HepG2 (cell line): Measurements from ENCODE around the gene CIBAR2. TPM values are rescaled to one million over a fixed set of nuclear protein-coding genes. Genes with fewer than 3 reads are reported as not detected.

Experiments used
- GATAD2A ChIP-seq: IDR thresholded peaks from 2 replicates; pipeline ENCODE4 v1.6.1; 2016
- GTF2F1 ChIP-seq: fragments of 150-350 bp; IDR thresholded peaks from 2 replicates; pipeline ENCODE4 v1.6.1; 2014; ENCODE audit warnings: low read length
- HCFC1 ChIP-seq: fragments of 150-350 bp; IDR thresholded peaks from 2 replicates; pipeline ENCODE4 v1.6.1; 2014; ENCODE audit warnings: low read depth, low read length
- MIER2 ChIP-seq: IDR thresholded peaks from 2 replicates; pipeline ENCODE4 v1.6.1; 2016; ENCODE audit warnings: missing biosample characterization, missing genetic modification reagents
- NR1H2 ChIP-seq: sonication (generic); formaldehyde crosslinking; IDR thresholded peaks from 2 replicates; pipeline ENCODE4 v1.8.1; 2022; ENCODE audit warnings: low read depth, missing genetic modification reagents, borderline replicate concordance
- TBL1XR1 ChIP-seq: fragments of 150-350 bp; IDR thresholded peaks from 2 replicates; pipeline ENCODE4 v1.6.1; 2014; ENCODE audit warnings: borderline replicate concordance, low read length; ENCODE audit not compliant: partially characterized antibody
- polyA plus RNA-seq, 8 experiments: library from polyadenylated mRNA; depleted of rRNA in 3 of 8; stranded (reverse) in 7 of 8; unstranded in 1 of 8; fragments of >200 nt; fragmentation: Illumina TruSeq in 4 of 8; extraction: Trizol in 4 of 8; gene quantifications; 2 replicates each; pipeline versions ENCODE4 v1.2.1 to v1.2.3, GENCODE V29; 2011 to 2016; ENCODE audit warnings: low read depth in 4 of 8, missing spikeins in 1 of 8, mixed read lengths in 1 of 8; ENCODE audit not compliant: insufficient read depth in 1 of 8
- total RNA-seq, 5 experiments: library from RNA; depleted of rRNA; stranded (reverse); fragments of >200 nt; fragmentation: Illumina TruSeq; extraction: Trizol; gene quantifications; 2 replicates each; pipeline ENCODE4 v1.2.3, GENCODE V29; 2016; ENCODE audit warnings: low read depth in 1 of 5
- TF ChIP-seq, protein P1 (sequence below): sonication (generic); formaldehyde crosslinking; IDR thresholded peaks from 2 replicates; pipeline ENCODE4 v1.4.0; 2020; ENCODE audit warnings: missing genetic modification reagents
- TF ChIP-seq, protein P2 (sequence below): sonication (generic); formaldehyde crosslinking; IDR thresholded peaks from 2 replicates; pipeline ENCODE4 v1.4.0; 2020; ENCODE audit warnings: mild to moderate bottlenecking, missing genetic modification reagents
- TF ChIP-seq, protein P3 (sequence below): sonication (generic); formaldehyde crosslinking; IDR thresholded peaks from 2 replicates; pipeline ENCODE4 v1.4.0; 2020; ENCODE audit warnings: missing genetic modification reagents, borderline replicate concordance

CIBAR2 gene
- total and polyA plus RNA-seq, 2 of the 13 experiments (the other 11 are each of a cell fraction or from before 2014, with no cell fraction given) = not detected

DNA sequence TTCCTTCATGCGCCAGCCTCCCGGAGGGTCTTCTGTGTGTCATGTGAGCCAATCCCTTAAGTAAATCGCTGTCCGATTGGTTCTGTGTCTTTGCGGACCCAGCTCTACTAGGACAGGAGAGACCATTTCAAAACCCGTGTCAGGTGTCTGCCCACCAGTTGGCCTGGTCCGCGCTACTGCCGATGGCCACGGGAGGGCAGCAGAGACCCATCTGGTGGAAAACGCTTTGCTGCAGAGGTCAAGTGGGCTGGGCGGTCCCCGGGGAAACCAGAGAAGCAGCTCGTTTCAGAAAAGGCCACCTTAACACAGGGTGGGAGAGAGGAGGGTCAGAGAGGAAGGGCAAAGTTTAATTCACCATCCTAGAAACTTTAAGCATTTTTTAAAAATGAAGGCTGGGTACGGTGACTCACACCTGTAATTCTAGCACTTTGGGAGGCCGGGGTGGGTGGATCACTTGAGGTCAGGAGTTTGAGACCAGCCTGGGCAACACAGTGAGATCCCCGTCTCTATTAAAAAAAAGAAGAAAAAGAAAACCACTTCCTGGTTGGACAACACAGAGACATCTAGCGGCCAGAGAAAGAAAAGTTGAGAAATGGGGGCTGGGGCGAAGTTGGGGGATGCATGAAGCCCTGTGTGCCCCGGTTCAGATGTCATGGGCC is 2.8 kb upstream of the CIBAR2 start (continued):
- TF ChIP-seq, protein P1, sequence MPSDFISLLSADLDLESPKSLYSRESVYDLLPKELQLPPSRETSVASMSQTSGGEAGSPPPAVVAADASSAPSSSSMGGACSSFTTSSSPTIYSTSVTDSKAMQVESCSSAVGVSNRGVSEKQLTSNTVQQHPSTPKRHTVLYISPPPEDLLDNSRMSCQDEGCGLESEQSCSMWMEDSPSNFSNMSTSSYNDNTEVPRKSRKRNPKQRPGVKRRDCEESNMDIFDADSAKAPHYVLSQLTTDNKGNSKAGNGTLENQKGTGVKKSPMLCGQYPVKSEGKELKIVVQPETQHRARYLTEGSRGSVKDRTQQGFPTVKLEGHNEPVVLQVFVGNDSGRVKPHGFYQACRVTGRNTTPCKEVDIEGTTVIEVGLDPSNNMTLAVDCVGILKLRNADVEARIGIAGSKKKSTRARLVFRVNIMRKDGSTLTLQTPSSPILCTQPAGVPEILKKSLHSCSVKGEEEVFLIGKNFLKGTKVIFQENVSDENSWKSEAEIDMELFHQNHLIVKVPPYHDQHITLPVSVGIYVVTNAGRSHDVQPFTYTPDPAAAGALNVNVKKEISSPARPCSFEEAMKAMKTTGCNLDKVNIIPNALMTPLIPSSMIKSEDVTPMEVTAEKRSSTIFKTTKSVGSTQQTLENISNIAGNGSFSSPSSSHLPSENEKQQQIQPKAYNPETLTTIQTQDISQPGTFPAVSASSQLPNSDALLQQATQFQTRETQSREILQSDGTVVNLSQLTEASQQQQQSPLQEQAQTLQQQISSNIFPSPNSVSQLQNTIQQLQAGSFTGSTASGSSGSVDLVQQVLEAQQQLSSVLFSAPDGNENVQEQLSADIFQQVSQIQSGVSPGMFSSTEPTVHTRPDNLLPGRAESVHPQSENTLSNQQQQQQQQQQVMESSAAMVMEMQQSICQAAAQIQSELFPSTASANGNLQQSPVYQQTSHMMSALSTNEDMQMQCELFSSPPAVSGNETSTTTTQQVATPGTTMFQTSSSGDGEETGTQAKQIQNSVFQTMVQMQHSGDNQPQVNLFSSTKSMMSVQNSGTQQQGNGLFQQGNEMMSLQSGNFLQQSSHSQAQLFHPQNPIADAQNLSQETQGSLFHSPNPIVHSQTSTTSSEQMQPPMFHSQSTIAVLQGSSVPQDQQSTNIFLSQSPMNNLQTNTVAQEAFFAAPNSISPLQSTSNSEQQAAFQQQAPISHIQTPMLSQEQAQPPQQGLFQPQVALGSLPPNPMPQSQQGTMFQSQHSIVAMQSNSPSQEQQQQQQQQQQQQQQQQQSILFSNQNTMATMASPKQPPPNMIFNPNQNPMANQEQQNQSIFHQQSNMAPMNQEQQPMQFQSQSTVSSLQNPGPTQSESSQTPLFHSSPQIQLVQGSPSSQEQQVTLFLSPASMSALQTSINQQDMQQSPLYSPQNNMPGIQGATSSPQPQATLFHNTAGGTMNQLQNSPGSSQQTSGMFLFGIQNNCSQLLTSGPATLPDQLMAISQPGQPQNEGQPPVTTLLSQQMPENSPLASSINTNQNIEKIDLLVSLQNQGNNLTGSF (CRISPR knock-in tag) = no peak
- TF ChIP-seq GATAD2A (CRISPR knock-in tag) (peak; percentile 70), TBL1XR1 (no peak), NR1H2 (0 out of 2 replicates have a peak, but pooled peaks have one; percentile 53), MIER2 (CRISPR knock-in tag) (peak; percentile 74), HCFC1 (no peak), GTF2F1 (no peak)
- TF ChIP-seq, protein P2, sequence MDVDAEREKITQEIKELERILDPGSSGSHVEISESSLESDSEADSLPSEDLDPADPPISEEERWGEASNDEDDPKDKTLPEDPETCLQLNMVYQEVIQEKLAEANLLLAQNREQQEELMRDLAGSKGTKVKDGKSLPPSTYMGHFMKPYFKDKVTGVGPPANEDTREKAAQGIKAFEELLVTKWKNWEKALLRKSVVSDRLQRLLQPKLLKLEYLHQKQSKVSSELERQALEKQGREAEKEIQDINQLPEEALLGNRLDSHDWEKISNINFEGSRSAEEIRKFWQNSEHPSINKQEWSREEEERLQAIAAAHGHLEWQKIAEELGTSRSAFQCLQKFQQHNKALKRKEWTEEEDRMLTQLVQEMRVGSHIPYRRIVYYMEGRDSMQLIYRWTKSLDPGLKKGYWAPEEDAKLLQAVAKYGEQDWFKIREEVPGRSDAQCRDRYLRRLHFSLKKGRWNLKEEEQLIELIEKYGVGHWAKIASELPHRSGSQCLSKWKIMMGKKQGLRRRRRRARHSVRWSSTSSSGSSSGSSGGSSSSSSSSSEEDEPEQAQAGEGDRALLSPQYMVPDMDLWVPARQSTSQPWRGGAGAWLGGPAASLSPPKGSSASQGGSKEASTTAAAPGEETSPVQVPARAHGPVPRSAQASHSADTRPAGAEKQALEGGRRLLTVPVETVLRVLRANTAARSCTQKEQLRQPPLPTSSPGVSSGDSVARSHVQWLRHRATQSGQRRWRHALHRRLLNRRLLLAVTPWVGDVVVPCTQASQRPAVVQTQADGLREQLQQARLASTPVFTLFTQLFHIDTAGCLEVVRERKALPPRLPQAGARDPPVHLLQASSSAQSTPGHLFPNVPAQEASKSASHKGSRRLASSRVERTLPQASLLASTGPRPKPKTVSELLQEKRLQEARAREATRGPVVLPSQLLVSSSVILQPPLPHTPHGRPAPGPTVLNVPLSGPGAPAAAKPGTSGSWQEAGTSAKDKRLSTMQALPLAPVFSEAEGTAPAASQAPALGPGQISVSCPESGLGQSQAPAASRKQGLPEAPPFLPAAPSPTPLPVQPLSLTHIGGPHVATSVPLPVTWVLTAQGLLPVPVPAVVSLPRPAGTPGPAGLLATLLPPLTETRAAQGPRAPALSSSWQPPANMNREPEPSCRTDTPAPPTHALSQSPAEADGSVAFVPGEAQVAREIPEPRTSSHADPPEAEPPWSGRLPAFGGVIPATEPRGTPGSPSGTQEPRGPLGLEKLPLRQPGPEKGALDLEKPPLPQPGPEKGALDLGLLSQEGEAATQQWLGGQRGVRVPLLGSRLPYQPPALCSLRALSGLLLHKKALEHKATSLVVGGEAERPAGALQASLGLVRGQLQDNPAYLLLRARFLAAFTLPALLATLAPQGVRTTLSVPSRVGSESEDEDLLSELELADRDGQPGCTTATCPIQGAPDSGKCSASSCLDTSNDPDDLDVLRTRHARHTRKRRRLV = no peak
- TF ChIP-seq, protein P3, sequence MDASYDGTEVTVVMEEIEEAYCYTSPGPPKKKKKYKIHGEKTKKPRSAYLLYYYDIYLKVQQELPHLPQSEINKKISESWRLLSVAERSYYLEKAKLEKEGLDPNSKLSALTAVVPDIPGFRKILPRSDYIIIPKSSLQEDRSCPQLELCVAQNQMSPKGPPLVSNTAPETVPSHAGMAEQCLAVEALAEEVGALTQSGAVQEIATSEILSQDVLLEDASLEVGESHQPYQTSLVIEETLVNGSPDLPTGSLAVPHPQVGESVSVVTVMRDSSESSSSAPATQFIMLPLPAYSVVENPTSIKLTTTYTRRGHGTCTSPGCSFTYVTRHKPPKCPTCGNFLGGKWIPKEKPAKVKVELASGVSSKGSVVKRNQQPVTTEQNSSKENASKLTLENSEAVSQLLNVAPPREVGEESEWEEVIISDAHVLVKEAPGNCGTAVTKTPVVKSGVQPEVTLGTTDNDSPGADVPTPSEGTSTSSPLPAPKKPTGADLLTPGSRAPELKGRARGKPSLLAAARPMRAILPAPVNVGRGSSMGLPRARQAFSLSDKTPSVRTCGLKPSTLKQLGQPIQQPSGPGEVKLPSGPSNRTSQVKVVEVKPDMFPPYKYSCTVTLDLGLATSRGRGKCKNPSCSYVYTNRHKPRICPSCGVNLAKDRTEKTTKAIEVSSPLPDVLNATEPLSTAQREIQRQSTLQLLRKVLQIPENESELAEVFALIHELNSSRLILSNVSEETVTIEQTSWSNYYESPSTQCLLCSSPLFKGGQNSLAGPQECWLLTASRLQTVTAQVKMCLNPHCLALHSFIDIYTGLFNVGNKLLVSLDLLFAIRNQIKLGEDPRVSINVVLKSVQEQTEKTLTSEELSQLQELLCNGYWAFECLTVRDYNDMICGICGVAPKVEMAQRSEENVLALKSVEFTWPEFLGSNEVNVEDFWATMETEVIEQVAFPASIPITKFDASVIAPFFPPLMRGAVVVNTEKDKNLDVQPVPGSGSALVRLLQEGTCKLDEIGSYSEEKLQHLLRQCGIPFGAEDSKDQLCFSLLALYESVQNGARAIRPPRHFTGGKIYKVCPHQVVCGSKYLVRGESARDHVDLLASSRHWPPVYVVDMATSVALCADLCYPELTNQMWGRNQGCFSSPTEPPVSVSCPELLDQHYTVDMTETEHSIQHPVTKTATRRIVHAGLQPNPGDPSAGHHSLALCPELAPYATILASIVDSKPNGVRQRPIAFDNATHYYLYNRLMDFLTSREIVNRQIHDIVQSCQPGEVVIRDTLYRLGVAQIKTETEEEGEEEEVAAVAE (CRISPR knock-in tag) = 0 out of 2 replicates have a peak, but pooled peaks have one; percentile 44
